T-helper 1 cell (primary cell): Measurements from ENCODE around the gene ADTRP.

Experiments
- DNase-seq, 5 donors: peaks; one replicate each; pipeline ENCODE4 v3.0.0-alpha.2; 2012 to 2020

The ADTRP gene

GRCh38 chr6:11772109-11772825 is 6.3 kb downstream of the ADTRP start:
- DNase-seq, result no peak

- no peak for DNase-seq
Observed at GRCh38 chr6:11771473-11772048, 7.0 kb downstream of the ADTRP start.

GRCh38 chr6:11770546-11771466 is 7.8 kb downstream of the ADTRP start:
- no peak for DNase-seq

GRCh38 chr6:11769811-11770545 is 8.6 kb downstream of the ADTRP start:
- no peak for DNase-seq

GRCh38 chr6:11769244-11769643 is 9.4 kb downstream of the ADTRP start:
- DNase-seq, result no peak

- no peak for DNase-seq
Observed at GRCh38 chr6:11767978-11768756, 10.4 kb downstream of the ADTRP start.

- DNase-seq, result no peak
Observed at GRCh38 chr6:11767458-11767857, 11.1 kb downstream of the ADTRP start.

- no peak for DNase-seq
Observed at GRCh38 chr6:11766589-11767450, 11.8 kb downstream of the ADTRP start.

- no peak for DNase-seq
Observed at GRCh38 chr6:11766043-11766442, 12.6 kb downstream of the ADTRP start.

- DNase-seq, result peak in 1 of 5 donors; percentile 13
Observed at GRCh38 chr6:11764250-11764604, 14.4 kb downstream of the ADTRP start.

- DNase-seq, result no peak
Observed at GRCh38 chr6:11763460-11764249, 14.9 kb downstream of the ADTRP start.

- DNase-seq, result no peak
Observed at GRCh38 chr6:11762794-11763459, 15.7 kb downstream of the ADTRP start.

GRCh38 chr6:11761744-11762620 is 16.6 kb downstream of the ADTRP start:
- no peak for DNase-seq

- no peak for DNase-seq
Observed at GRCh38 chr6:11760015-11760473, 18.6 kb downstream of the ADTRP start.

- no peak for DNase-seq
Observed at GRCh38 chr6:11758878-11759277, 19.7 kb downstream of the ADTRP start.

- DNase-seq, result no peak
Observed at GRCh38 chr6:11756726-11757125, 21.9 kb downstream of the ADTRP start.

GRCh38 chr6:11756292-11756691 is 22.3 kb downstream of the ADTRP start:
- no peak for DNase-seq

GRCh38 chr6:11755725-11756124 is 22.9 kb downstream of the ADTRP start:
- no peak for DNase-seq
